ENCODE results near the gene LTB.

LTB gene

GRCh38 chr6:31546958-31547726 lies 35.1 kb downstream of the LTB start, which contains the start of gene NFKBIL1:
Gene NFKBIL1, plus strand, starts transcription at chr6:31547608. Its CDS starts 87 bp downstream, at chr6:31547695.
- DNase-seq = peak; percentile 84 to 85

DNA sequence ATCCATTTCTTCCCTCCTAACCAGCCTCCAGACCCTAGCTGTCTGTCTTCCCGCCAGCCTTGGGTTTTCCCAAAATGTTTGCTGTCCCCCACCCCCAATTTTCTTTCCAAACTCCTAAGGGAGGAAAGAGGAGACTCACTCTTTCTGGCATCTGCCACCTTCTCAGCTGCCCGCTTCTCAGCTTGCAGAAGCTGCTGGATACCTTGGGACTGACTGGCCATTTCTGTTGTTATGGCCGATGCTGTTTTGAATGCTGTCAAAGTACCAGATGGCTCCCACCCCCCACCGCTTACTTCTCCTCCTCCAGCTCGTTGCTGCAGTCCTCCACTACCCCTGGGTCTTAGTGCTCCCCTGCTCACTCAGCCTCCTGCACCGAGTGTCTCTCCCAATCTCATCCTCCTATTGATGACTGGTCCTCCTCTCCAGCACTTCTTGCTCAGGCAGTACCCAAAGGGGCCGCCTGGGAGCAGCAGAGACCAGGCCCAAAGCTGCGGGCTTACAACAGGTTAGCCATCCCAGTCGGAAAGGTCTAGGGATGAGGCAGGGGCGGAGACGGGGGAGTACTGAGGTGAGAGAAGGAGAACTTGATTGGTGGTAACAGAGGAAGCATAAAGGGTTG lies 35.8 kb downstream of the LTB start, which contains the start of gene ATP6V1G2:
TSS of gene ATP6V1G2 (minus strand) at position 270 of the 619 bp plus-strand sequence. CDS start at position 221, 49 bp downstream.
- peak; percentile 81 to 82 for DNase-seq

- DNase-seq = no peak
Measured at GRCh38 chr6:31545291-31545690, 36.9 kb downstream of the LTB start.

GRCh38 chr6:31544676-31545075 lies 37.5 kb downstream of the LTB start:
- DNase-seq = no peak

GRCh38 chr6:31543639-31544038 lies 38.6 kb downstream of the LTB start:
- DNase-seq = no peak

GRCh38 chr6:31541658-31542521 lies 40.3 kb downstream of the LTB start, which contains the start of gene DDX39B:
Gene DDX39B, minus strand, starts transcription at chr6:31542003. Its CDS starts 1,471 bp downstream, at chr6:31540532.
- DNase-seq = peak; percentile 89 to 92

- peak; percentile 56 for DNase-seq
Measured at GRCh38 chr6:31541059-31541657, 41.1 kb downstream of the LTB start.

DNA sequence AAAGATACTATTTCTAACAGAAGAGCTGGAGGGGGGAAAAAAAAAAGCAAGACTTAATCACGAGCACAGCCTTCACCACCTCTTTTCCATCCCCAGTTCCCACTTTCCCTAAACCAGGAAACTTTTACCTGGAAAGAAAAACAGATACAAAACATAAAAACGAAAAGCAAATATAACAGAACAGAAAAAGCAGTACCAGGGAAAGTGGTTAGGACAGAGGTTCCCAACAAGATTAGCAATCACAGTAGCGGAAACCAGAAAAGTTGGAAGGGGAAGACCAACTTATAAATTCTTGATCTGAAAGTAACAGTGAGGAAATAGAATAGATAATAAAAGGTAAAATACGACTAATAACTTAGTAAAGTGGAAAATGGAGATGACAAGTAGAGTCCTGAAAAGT lies 41.6 kb downstream of the LTB start:
- DNase-seq = no peak

- DNase-seq = no peak
Measured at GRCh38 chr6:31538805-31539400, 43.3 kb downstream of the LTB start.

DNA sequence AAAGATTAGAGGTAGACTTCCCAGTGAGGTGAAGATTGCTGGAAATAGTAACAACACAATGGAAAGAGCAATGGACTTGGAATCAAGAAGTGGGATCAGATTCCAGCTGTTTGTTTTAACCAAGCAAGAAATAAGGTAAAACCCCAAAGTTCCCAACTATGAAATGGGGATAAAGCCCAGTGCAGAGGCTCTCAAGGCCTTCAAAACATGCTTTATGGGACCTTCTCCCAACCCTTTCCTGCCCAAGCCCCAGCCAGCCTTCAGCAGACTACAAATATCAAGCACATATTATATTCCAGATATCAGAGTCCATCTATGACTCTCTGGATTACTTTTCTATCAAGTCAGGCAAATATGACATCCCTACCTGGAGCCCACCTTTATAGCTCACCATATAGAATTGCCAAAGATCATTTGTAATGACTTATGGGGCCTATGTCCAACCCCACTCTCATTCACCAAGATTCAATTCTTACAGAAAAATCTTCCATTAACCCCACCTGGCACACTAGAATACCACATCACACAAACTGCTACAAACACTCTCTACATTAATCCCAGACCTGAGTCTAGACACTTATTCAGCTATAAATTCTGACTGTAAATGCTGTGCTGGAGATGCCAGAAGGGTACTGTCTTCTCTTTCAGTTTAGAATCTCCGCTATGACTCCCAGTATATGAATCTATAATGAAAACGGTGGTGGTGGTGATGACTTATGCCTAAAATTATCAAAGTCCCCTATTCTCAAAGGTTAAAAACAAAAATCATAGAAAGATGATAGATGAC lies 46.5 kb downstream of the LTB start:
- no peak for DNase-seq

DNA sequence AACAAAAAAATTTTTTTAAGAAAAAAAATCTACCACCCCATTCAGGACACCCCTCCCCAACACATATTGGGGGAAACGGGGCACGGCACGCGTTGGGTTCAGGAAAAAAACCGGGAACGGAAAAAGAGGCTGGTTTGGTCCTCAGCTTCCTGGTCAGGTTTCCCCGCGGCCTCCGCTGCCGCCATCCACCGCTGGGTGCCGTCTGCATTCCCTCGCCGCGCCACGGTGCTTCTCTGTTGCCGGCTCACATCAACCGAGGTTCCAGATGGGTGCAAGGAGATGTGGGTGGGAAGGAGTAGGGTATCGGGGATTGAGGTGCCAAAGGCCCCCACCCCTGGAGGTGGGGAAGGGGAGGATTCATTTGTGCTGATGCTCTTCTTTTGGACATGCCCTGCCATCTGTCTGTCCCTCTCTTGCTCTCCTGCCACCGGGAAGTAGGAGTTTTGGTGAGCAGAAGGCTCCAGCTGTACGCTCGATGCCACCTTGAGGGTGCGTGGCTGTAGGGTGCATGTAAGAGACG lies 47.6 kb downstream of the LTB start:
- DNase-seq = no peak

GRCh38 chr6:31534011-31534410 lies 48.2 kb downstream of the LTB start:
- no peak for DNase-seq

GRCh38 chr6:31533455-31533841 lies 48.8 kb downstream of the LTB start:
- no peak for DNase-seq

DNA sequence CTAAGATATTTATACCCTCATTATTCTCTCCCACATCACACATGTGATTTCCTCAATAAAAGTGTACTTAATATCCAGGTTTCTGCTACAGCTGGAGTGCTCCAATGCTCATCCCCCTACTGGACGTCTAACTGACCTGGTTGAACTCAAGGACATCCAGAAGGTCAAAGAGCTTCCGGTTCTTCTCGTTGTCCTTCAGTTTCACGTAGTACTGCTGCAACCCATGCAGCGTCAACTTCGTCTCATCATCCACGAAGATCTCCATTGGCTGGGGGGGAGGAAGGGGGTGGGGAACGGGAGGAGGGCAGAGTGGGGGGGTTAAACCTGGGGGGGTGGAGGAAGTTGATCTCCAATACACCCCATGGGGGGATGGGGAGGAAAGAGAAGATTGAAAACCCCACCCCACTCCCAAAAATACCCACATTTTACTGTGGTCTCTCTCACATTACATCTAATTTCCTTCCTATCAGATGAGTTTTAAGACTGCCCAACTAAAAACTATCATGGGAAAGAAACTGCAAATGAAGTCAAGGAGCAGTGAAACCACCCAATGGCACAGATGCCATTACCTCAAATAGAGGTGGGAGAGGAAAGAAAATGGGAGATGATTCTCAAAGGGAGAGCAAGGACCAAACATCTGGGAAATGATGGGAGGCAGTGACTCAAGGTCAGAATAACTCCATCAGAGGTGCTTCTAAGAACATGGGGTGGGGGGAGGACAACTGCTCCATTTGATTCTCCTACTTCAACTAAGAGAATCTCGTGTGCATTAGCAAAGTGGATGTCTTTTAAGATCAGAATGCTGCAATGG lies 49.4 kb downstream of the LTB start:
- no peak for DNase-seq

GRCh38 chr6:31531771-31532643 lies 50.2 kb downstream of the LTB start:
- no peak for DNase-seq

DNA sequence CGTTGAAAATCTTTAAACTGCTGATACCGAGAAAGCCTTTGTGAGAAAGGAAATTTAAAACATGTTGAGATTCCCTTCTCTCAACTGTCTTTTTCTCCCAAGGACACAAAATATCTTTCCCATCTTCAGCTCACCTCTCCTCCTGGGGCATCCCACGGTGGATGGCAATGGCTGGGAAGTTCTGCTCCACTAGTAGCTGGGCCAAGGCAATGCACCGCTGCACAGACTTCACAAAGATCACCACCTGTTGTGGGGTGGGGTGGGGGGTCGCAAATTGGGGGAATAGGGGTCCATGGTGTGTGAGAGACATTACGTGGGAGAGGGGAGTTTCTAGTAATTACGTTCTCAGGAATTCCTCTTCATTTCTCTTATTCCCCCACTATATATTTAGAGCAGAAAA lies 51.1 kb downstream of the LTB start:
- no peak for DNase-seq

DNA sequence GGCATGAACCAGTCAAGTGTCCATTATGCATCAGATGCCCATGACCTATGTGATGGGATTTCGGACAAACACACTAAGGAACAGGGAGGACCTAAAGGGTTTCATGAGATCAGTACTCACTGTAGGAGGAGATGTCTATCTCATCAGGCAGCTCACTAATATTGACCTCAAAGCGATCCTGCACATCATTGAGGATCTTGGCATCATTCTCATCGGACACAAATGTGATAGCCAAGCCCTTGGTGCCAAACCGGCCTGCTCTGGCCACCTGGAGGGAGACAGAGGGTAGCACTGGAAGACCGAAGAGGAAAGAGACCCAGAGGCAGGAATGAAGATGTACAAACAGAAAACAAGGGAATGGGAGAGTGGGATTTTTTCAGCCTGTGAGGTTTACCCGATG lies 51.6 kb downstream of the LTB start:
- no peak for DNase-seq
